ENCODE data around the gene CAMTA1. TPM values are rescaled to one million over a fixed set of nuclear protein-coding genes. Genes with fewer than 3 reads are reported as not detected.

The CAMTA1 gene
- total RNA-seq, 5 donors from 2014 or later (not counting 1 experiment from before 2014, with no cell fraction given), result 29.7 to 37.4 (median 34.6) TPM

GRCh38 chr1:7444363-7444762 lies 659.1 kb downstream of the CAMTA1 start:
- H3K36me3 Mint-ChIP-seq, result no peaks in the 10 kb centered on the region
- ChIA-PET POLR2A (no interaction called here), CTCF (no interaction called here)
- no peak for ATAC-seq (replicated peaks in 1 of 4)
- H3K4me1 Mint-ChIP-seq, result no peaks in the 10 kb centered on the region
- H3K9me3 Mint-ChIP-seq, result no peaks in the 10 kb centered on the region
- no peaks in the 10 kb centered on the region for H3K9me3 ChIP-seq
- H3K27ac ChIP-seq (ENCODE audit: low read length), result no peak overlapping the region
- H3K4me3 ChIP-seq (ENCODE audit: control insufficient read depth in 1 of 2, extremely low read depth in 1 of 2, low read length in 1 of 2), result no peak overlapping the region
- H3K27me3 Mint-ChIP-seq, result peaks cover 0 to 3% of the 10 kb centered on the region in 2 donors
- no peak overlapping the region for H3K27ac Mint-ChIP-seq
- no peak for DNase-seq
- 44% methylated on average over 4 of the region's 4 CpGs for WGBS (ENCODE audit: insufficient coverage)
- no peaks in the 10 kb centered on the region for H3K36me3 ChIP-seq (ENCODE audit: control insufficient read depth in 2 of 2, extremely low read depth in 1 of 2, insufficient read depth in 1 of 2, low read length in 1 of 2)
- no peaks in the 10 kb centered on the region for H3K4me1 ChIP-seq (ENCODE audit: control insufficient read depth in 1 of 2, extremely low read depth in 1 of 2, insufficient read depth in 2 of 2, low read length in 2 of 2)
- peaks cover 0 to 5% of the 10 kb centered on the region in 2 experiments for H3K27me3 ChIP-seq (replicated peaks in 1 of 2; ENCODE audit: control insufficient read depth in 2 of 2, extremely low read depth in 1 of 2, insufficient read depth in 2 of 2, low read length in 1 of 2)
- H3K4me3 Mint-ChIP-seq, result no peak overlapping the region

DNA sequence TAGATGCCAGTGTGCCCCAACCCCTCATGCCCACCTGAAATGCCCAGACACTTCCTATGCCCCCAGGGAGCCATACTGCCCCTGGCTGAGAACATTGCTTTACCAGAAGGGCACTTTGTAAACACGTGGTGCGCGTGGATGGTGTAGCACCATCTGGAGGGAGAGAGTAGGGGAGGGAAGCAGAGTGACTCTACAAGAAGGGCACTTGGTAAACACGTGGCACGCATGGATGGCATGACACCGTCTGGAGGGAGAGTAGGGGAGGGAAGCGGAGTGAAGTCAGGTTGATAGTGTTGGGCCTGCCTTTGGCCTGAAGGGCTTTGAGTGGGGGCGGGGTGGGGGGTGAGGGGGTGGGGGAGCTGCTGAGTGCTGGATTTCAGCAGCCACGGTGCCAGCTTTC lies 661.8 kb downstream of the CAMTA1 start:
- no peak overlapping the region for H3K27ac ChIP-seq (ENCODE audit: low read length)
- H3K36me3 ChIP-seq (ENCODE audit: control insufficient read depth in 2 of 2, extremely low read depth in 1 of 2, insufficient read depth in 1 of 2, low read length in 1 of 2), result no peaks in the 10 kb centered on the region
- Mint-ChIP-seq H3K4me1 (no peaks in the 10 kb centered on the region), H3K27ac (no peak overlapping the region), H3K27me3 (peaks cover 0 to 3% of the 10 kb centered on the region in 2 donors), H3K4me3 (no peak overlapping the region), H3K9me3 (no peaks in the 10 kb centered on the region), H3K36me3 (no peaks in the 10 kb centered on the region)
- 74% methylated on average over 4 of the region's 9 CpGs for WGBS (ENCODE audit: insufficient coverage)
- no peaks in the 10 kb centered on the region for H3K4me1 ChIP-seq (ENCODE audit: control insufficient read depth in 1 of 2, extremely low read depth in 1 of 2, insufficient read depth in 2 of 2, low read length in 2 of 2)
- no peak overlapping the region for H3K4me3 ChIP-seq (ENCODE audit: control insufficient read depth in 1 of 2, extremely low read depth in 1 of 2, low read length in 1 of 2)
- DNase-seq (no peak), ATAC-seq (replicated peaks in 1 of 4) (no peak)
- peaks cover 0 to 5% of the 10 kb centered on the region in 2 experiments for H3K27me3 ChIP-seq (replicated peaks in 1 of 2; ENCODE audit: control insufficient read depth in 2 of 2, extremely low read depth in 1 of 2, insufficient read depth in 2 of 2, low read length in 1 of 2)
- H3K9me3 ChIP-seq, result no peaks in the 10 kb centered on the region
- ChIA-PET CTCF (no interaction called here), POLR2A (no interaction called here)

- CTCF ChIA-PET, result no interaction called here
- Mint-ChIP-seq H3K4me3 (no peak overlapping the region), H3K36me3 (no peaks in the 10 kb centered on the region), H3K4me1 (no peaks in the 10 kb centered on the region), H3K27me3 (peaks cover 0 to 3% of the 10 kb centered on the region in 2 donors), H3K9me3 (no peaks in the 10 kb centered on the region), H3K27ac (no peak overlapping the region)
- no peak for ATAC-seq (replicated peaks in 1 of 4)
- Histone ChIP-seq H3K27ac (ENCODE audit: low read length) (no peak overlapping the region), H3K36me3 (ENCODE audit: control insufficient read depth in 2 of 2, extremely low read depth in 1 of 2, insufficient read depth in 1 of 2, low read length in 1 of 2) (no peaks in the 10 kb centered on the region), H3K4me1 (ENCODE audit: control insufficient read depth in 1 of 2, extremely low read depth in 1 of 2, insufficient read depth in 2 of 2, low read length in 2 of 2) (no peaks in the 10 kb centered on the region), H3K4me3 (ENCODE audit: control insufficient read depth in 1 of 2, extremely low read depth in 1 of 2, low read length in 1 of 2) (no peak overlapping the region), H3K27me3 (replicated peaks in 1 of 2; ENCODE audit: control insufficient read depth in 2 of 2, extremely low read depth in 1 of 2, insufficient read depth in 2 of 2, low read length in 1 of 2) (peaks cover 0 to 5% of the 10 kb centered on the region in 2 experiments), H3K9me3 (no peaks in the 10 kb centered on the region)
- DNase-seq, result no peak
- 50% methylated on average over 1 of the region's 6 CpGs for WGBS (ENCODE audit: insufficient coverage)
- POLR2A ChIA-PET, result no interaction called here
Measured at GRCh38 chr1:7447736-7448135, 662.5 kb downstream of the CAMTA1 start.

DNA sequence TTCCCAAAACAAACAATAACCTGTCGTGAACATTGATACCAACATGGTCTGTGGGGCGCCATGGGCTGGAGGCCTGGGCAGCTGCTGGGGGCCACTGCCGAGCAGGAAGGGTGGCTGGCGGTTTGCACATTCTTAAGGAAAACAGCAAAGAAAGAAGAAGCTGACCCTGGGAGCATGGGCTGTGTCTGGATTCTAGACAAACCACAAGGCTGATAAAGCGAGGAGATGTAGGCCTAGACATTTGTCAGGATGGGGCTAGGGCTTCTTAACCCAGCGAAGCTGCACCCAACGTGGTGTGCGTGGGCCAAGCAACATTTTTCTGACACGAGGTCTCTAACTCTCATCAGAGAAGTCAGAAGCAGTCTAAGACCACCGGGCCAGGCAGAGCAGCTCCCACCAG lies 663.7 kb downstream of the CAMTA1 start:
- Mint-ChIP-seq H3K27ac (no peak overlapping the region), H3K9me3 (no peaks in the 10 kb centered on the region), H3K4me1 (no peaks in the 10 kb centered on the region), H3K27me3 (peaks cover 0 to 3% of the 10 kb centered on the region in 2 donors), H3K4me3 (no peak overlapping the region), H3K36me3 (no peaks in the 10 kb centered on the region)
- ChIA-PET CTCF (no interaction called here), POLR2A (no interaction called here)
- Histone ChIP-seq H3K4me3 (ENCODE audit: control insufficient read depth in 1 of 2, extremely low read depth in 1 of 2, low read length in 1 of 2) (no peak overlapping the region), H3K9me3 (no peaks in the 10 kb centered on the region), H3K27ac (ENCODE audit: low read length) (no peak overlapping the region), H3K27me3 (replicated peaks in 1 of 2; ENCODE audit: control insufficient read depth in 2 of 2, extremely low read depth in 1 of 2, insufficient read depth in 2 of 2, low read length in 1 of 2) (peaks cover 0 to 8% of the 10 kb centered on the region in 2 experiments), H3K4me1 (ENCODE audit: control insufficient read depth in 1 of 2, extremely low read depth in 1 of 2, insufficient read depth in 2 of 2, low read length in 2 of 2) (no peaks in the 10 kb centered on the region), H3K36me3 (ENCODE audit: control insufficient read depth in 2 of 2, extremely low read depth in 1 of 2, insufficient read depth in 1 of 2, low read length in 1 of 2) (no peaks in the 10 kb centered on the region)
- WGBS (ENCODE audit: insufficient coverage), result 81% methylated on average over 10 of the region's 10 CpGs
- no peak for ATAC-seq (replicated peaks in 1 of 4)
- no peak for DNase-seq

DNA sequence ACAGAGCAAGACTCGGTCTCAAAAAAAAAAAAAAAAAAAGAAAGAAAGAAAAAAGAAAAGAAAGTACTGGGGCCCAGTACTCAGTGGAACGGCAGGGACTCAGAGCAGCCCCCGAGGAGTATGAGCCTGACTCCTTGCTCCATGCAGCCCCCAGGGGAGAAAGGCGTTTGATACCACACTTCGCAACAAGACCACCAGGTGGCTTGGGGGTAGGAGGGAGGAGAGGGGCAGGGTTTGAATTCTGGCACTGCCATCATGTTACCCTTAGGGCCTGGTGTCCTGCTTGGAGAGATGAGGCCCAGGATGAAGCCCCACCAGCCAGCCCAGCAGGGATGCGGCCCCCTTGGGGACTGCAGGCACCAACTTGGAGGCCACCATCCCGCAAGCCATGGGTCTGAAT lies 664.5 kb downstream of the CAMTA1 start:
- Histone ChIP-seq H3K4me3 (ENCODE audit: control insufficient read depth in 1 of 2, extremely low read depth in 1 of 2, low read length in 1 of 2) (no peak overlapping the region), H3K36me3 (ENCODE audit: control insufficient read depth in 2 of 2, extremely low read depth in 1 of 2, insufficient read depth in 1 of 2, low read length in 1 of 2) (no peaks in the 10 kb centered on the region), H3K27me3 (replicated peaks in 1 of 2; ENCODE audit: control insufficient read depth in 2 of 2, extremely low read depth in 1 of 2, insufficient read depth in 2 of 2, low read length in 1 of 2) (peaks cover 0 to 12% of the 10 kb centered on the region in 2 experiments), H3K27ac (ENCODE audit: low read length) (no peak overlapping the region), H3K9me3 (no peaks in the 10 kb centered on the region), H3K4me1 (ENCODE audit: control insufficient read depth in 1 of 2, extremely low read depth in 1 of 2, insufficient read depth in 2 of 2, low read length in 2 of 2) (no peaks in the 10 kb centered on the region)
- DNase-seq (no peak), ATAC-seq (replicated peaks in 1 of 4) (peak in 1 of 4 experiments; percentile 13)
- Mint-ChIP-seq H3K27ac (no peak overlapping the region), H3K36me3 (no peaks in the 10 kb centered on the region), H3K9me3 (no peaks in the 10 kb centered on the region), H3K27me3 (peaks cover 0 to 3% of the 10 kb centered on the region in 2 donors), H3K4me3 (no peak overlapping the region), H3K4me1 (no peaks in the 10 kb centered on the region)
- ChIA-PET POLR2A (no interaction called here), CTCF (no interaction called here)
- WGBS (ENCODE audit: insufficient coverage), result 86% methylated on average over 2 of the region's 7 CpGs

DNA sequence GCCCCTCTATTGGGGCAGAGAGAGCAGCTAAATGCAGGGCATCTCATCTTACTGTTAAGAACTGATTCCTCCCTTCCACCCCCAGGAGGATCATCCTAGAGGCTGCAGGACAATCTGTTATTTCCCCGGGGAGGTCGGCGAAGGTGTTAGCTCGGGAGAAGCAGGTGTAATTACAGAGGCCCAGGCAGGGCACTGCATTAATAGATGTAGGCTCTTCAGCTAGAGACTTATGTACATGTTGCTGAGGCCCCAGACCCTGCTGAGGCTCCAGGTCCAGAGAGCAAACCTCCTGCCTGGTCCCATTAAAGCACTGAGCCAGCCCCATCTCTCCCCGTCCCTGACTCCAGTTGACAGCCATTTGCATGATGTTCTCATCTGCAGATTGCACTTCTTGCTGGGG lies 665.6 kb downstream of the CAMTA1 start:
- H3K27me3 Mint-ChIP-seq, result no peaks in the 10 kb centered on the region
- WGBS (ENCODE audit: insufficient coverage), result 69% methylated on average over 1 of the region's 5 CpGs
- no peaks in the 10 kb centered on the region for H3K9me3 ChIP-seq

GRCh38 chr1:7453038-7453437 lies 667.8 kb downstream of the CAMTA1 start:
- Mint-ChIP-seq H3K4me1 (no peaks in the 10 kb centered on the region), H3K27me3 (peaks cover 1% of the 10 kb centered on the region in 2 donors), H3K9me3 (no peaks in the 10 kb centered on the region), H3K4me3 (no peak overlapping the region), H3K36me3 (no peaks in the 10 kb centered on the region), H3K27ac (no peak overlapping the region)
- no peaks in the 10 kb centered on the region for H3K36me3 ChIP-seq (ENCODE audit: control insufficient read depth in 2 of 2, extremely low read depth in 1 of 2, insufficient read depth in 1 of 2, low read length in 1 of 2)
- CTCF ChIA-PET, result no interaction called here
- H3K27me3 ChIP-seq (replicated peaks in 1 of 2; ENCODE audit: control insufficient read depth in 2 of 2, extremely low read depth in 1 of 2, insufficient read depth in 2 of 2, low read length in 1 of 2), result peaks cover 0 to 19% of the 10 kb centered on the region in 2 experiments
- 54% methylated on average over 4 of the region's 6 CpGs for WGBS (ENCODE audit: insufficient coverage)
- ATAC-seq (replicated peaks in 1 of 4) (no peak), DNase-seq (no peak)
- POLR2A ChIA-PET, result no interaction called here
- H3K4me3 ChIP-seq (ENCODE audit: control insufficient read depth in 1 of 2, extremely low read depth in 1 of 2, low read length in 1 of 2), result no peak overlapping the region
- no peaks in the 10 kb centered on the region for H3K9me3 ChIP-seq
- no peaks in the 10 kb centered on the region for H3K4me1 ChIP-seq (ENCODE audit: control insufficient read depth in 1 of 2, extremely low read depth in 1 of 2, insufficient read depth in 2 of 2, low read length in 2 of 2)
- H3K27ac ChIP-seq (ENCODE audit: low read length), result no peak overlapping the region

More for the DNA sequence above, 665.6 kb downstream of the CAMTA1 start:
- Mint-ChIP-seq H3K9me3 (no peaks in the 10 kb centered on the region), H3K4me1 (no peaks in the 10 kb centered on the region), H3K36me3 (no peaks in the 10 kb centered on the region), H3K27ac (no peak overlapping the region), H3K4me3 (no peak overlapping the region)
- no peaks in the 10 kb centered on the region for H3K36me3 ChIP-seq (ENCODE audit: control insufficient read depth in 2 of 2, extremely low read depth in 1 of 2, insufficient read depth in 1 of 2, low read length in 1 of 2)
- ChIA-PET CTCF (no interaction called here), POLR2A (no interaction called here)
- H3K4me3 ChIP-seq (ENCODE audit: control insufficient read depth in 1 of 2, extremely low read depth in 1 of 2, low read length in 1 of 2), result no peak overlapping the region
- no peak for ATAC-seq (replicated peaks in 1 of 4)
- no peaks in the 10 kb centered on the region for H3K4me1 ChIP-seq (ENCODE audit: control insufficient read depth in 1 of 2, extremely low read depth in 1 of 2, insufficient read depth in 2 of 2, low read length in 2 of 2)
- H3K27me3 ChIP-seq (replicated peaks in 1 of 2; ENCODE audit: control insufficient read depth in 2 of 2, extremely low read depth in 1 of 2, insufficient read depth in 2 of 2, low read length in 1 of 2), result peaks cover 0 to 13% of the 10 kb centered on the region in 2 experiments
- no peak for DNase-seq
- no peak overlapping the region for H3K27ac ChIP-seq (ENCODE audit: low read length)

Measured in T-cell (primary cell).